Measurements from ENCODE around the gene ERN2.

ERN2 gene

DNA sequence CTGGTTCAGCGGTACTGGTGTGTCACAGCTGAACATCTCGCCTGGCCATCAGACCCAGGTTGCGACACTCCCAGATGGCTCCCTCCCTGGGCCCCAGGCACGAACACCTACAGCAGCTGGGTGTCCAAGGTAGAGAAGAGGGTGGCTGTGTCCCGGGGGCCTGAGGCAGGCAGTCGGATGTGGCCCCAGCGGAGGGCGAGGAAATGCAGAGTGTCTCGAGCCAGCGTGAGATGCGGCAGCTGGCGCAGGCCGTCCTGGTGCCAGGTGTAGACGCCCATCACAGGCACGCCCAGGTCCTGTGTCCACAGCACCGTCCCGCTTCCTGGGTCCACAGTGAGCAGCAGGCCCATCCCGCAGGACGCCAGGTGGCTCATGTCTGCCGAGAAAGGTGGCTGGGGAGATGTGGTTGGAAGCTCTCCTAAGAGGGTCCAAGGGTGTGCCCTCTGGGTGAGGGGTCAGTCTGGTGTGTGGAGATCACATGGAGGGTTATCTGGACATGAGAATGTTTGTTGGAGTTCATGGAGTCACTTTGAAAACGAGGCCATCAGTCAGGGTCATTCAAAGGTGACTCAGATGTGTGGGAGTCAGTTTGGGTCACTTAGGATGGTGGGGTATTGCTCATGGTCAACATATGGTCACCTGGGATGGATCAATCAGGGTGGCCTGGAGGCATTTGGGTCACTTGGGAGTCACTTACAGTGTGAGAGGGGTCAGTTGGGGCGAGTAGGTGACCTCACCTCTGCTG is 8.1 kb downstream of the ERN2 start:
- Mint-ChIP-seq H3K36me3 (ENCODE audit: low read depth) (no peaks in the 10 kb centered on the region), H3K9me3 (peaks cover 15% of the 10 kb centered on the region), H3K27me3 (ENCODE audit: low read depth) (no peaks in the 10 kb centered on the region), H3K27ac (no peak overlapping the region), H3K4me3 (no peak overlapping the region), H3K4me1 (ENCODE audit: low read depth) (no peaks in the 10 kb centered on the region)
- DNase-seq (ENCODE audit: low spot score) = no peak

- Mint-ChIP-seq H3K9me3 (peaks cover 10% of the 10 kb centered on the region), H3K27ac (no peak overlapping the region), H3K4me3 (no peak overlapping the region), H3K36me3 (ENCODE audit: low read depth) (no peaks in the 10 kb centered on the region), H3K27me3 (ENCODE audit: low read depth) (no peaks in the 10 kb centered on the region), H3K4me1 (ENCODE audit: low read depth) (no peaks in the 10 kb centered on the region)
- DNase-seq (ENCODE audit: low spot score) = no peak
Observed at GRCh38 chr16:23702951-23703350, 10.1 kb downstream of the ERN2 start.

- Mint-ChIP-seq H3K4me3 (no peak overlapping the region), H3K4me1 (ENCODE audit: low read depth) (no peaks in the 10 kb centered on the region), H3K27me3 (ENCODE audit: low read depth) (no peaks in the 10 kb centered on the region), H3K27ac (no peak overlapping the region), H3K36me3 (ENCODE audit: low read depth) (no peaks in the 10 kb centered on the region), H3K9me3 (peaks cover 10% of the 10 kb centered on the region)
- DNase-seq (ENCODE audit: low spot score) = no peak
Observed at GRCh38 chr16:23701045-23701444, 12.0 kb downstream of the ERN2 start.

DNA sequence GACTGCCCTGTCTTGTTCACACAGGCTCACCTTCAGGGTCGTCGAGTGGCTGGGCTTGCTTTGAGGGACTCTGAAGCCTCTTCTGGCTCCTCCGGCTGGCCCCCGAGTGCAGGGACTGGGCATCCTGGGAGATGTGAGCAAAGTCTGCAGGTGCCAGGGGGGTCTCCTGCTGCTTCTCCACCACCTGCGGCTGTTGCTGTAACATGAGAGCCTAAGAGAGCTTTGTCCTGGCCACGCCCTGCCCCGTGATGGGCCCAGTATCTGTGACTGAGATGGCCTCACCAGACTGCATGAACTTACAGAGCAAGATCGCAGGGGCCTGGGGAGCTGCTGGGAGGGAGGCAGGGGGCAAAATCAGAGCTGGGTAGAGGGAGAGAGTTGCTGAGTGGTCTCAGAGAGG is 12.5 kb downstream of the ERN2 start:
- Mint-ChIP-seq H3K9me3 (peaks cover 10% of the 10 kb centered on the region), H3K4me1 (ENCODE audit: low read depth) (no peaks in the 10 kb centered on the region), H3K27me3 (ENCODE audit: low read depth) (no peaks in the 10 kb centered on the region), H3K4me3 (no peak overlapping the region), H3K27ac (no peak overlapping the region), H3K36me3 (ENCODE audit: low read depth) (no peaks in the 10 kb centered on the region)
- DNase-seq (ENCODE audit: low spot score) = no peak

- Mint-ChIP-seq H3K4me1 (ENCODE audit: low read depth) (no peaks in the 10 kb centered on the region), H3K36me3 (ENCODE audit: low read depth) (no peaks in the 10 kb centered on the region), H3K27ac (no peak overlapping the region), H3K27me3 (ENCODE audit: low read depth) (no peaks in the 10 kb centered on the region), H3K9me3 (peaks cover 10% of the 10 kb centered on the region), H3K4me3 (no peak overlapping the region)
- DNase-seq (ENCODE audit: low spot score) = no peak
Observed at GRCh38 chr16:23700093-23700492, 12.9 kb downstream of the ERN2 start.

DNA sequence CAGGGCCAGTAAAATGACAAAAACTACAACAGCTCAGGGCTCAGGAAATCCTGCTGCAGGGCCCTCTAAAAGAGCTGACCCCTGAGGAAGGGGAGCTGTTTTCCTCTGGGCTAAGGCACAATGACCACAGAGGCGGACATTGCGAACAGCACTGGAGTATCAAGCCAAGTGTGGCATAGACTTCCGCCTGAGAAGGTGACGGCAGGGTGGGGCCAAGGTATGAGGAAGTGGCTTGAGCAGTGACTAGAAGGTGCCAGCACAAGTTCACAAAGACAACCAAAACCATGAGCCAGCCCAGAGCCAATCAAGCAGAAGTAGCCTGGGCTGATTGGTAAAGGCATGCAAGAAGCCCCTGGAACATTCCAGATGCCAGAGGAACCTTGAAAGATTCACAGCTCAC is 13.9 kb downstream of the ERN2 start:
- DNase-seq (ENCODE audit: low spot score) = no peak
- peaks cover 10% of the 10 kb centered on the region for H3K9me3 Mint-ChIP-seq
- H3K27ac Mint-ChIP-seq = no peak overlapping the region
- H3K4me3 Mint-ChIP-seq = no peak overlapping the region
- H3K36me3 Mint-ChIP-seq (ENCODE audit: low read depth) = no peaks in the 10 kb centered on the region
- H3K4me1 Mint-ChIP-seq (ENCODE audit: low read depth) = peaks cover 5% of the 10 kb centered on the region
- H3K27me3 Mint-ChIP-seq (ENCODE audit: low read depth) = no peaks in the 10 kb centered on the region

- no peaks in the 10 kb centered on the region for H3K9me3 Mint-ChIP-seq
- no peak overlapping the region for H3K4me3 Mint-ChIP-seq
- H3K36me3 Mint-ChIP-seq (ENCODE audit: low read depth) = peaks cover 10% of the 10 kb centered on the region
- DNase-seq (ENCODE audit: low spot score) = no peak
- H3K27ac Mint-ChIP-seq = no peak overlapping the region
- H3K4me1 Mint-ChIP-seq (ENCODE audit: low read depth) = peaks cover 5% of the 10 kb centered on the region
- no peaks in the 10 kb centered on the region for H3K27me3 Mint-ChIP-seq (ENCODE audit: low read depth)
Observed at GRCh38 chr16:23695756-23696155, 17.3 kb downstream of the ERN2 start.

GRCh38 chr16:23694644-23695373 is 18.2 kb downstream of the ERN2 start:
- H3K27me3 Mint-ChIP-seq (ENCODE audit: low read depth) = no peaks in the 10 kb centered on the region
- no peak for DNase-seq (ENCODE audit: low spot score)
- peaks cover 12% of the 10 kb centered on the region for H3K36me3 Mint-ChIP-seq (ENCODE audit: low read depth)
- H3K4me1 Mint-ChIP-seq (ENCODE audit: low read depth) = peaks cover 5% of the 10 kb centered on the region
- H3K27ac Mint-ChIP-seq = no peak overlapping the region
- no peaks in the 10 kb centered on the region for H3K9me3 Mint-ChIP-seq
- no peak overlapping the region for H3K4me3 Mint-ChIP-seq

- Mint-ChIP-seq H3K9me3 (no peaks in the 10 kb centered on the region), H3K36me3 (ENCODE audit: low read depth) (peaks cover 18% of the 10 kb centered on the region), H3K4me3 (no peak overlapping the region), H3K27ac (no peak overlapping the region), H3K27me3 (ENCODE audit: low read depth) (no peaks in the 10 kb centered on the region), H3K4me1 (ENCODE audit: low read depth) (peaks cover 5% of the 10 kb centered on the region)
- no peak for DNase-seq (ENCODE audit: low spot score)
Observed at GRCh38 chr16:23694265-23694643, 18.8 kb downstream of the ERN2 start.

DNA sequence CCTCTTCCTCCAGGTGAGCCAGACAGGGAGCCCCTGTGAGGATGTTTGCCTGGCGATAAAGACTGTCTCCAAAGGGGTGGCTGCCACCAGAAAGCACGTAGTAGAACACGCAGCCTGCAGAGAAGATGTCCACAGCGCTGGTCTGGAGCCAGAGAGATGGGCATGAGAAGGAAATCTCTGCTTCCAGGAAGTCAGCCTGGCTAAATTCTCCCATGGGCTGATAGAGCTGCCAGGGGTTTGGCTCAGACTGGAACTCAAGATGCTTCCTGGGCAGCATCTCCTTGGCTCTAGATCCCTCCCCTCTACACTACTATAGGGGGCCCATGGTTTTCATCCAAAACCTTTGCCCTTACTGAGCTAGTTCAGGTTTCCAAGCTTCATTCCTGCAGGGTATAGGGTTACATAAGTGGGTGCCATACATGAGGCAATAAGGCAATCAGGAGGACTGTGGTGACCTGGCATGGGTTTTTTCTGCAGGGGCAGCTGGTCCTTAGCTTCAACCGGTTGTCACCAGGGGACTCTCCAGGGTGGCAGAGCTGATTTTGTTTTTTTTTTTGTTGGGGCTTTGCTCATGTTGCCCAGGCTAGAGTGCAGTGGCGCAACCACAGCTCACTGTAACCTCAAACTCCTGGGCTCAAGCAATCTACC is 20.7 kb downstream of the ERN2 start:
- no peak for DNase-seq (ENCODE audit: low spot score)
- peaks cover 5% of the 10 kb centered on the region for H3K4me1 Mint-ChIP-seq (ENCODE audit: low read depth)
- H3K9me3 Mint-ChIP-seq = no peaks in the 10 kb centered on the region
- H3K27me3 Mint-ChIP-seq (ENCODE audit: low read depth) = no peaks in the 10 kb centered on the region
- H3K27ac Mint-ChIP-seq = no peak overlapping the region
- peaks cover 34% of the 10 kb centered on the region for H3K36me3 Mint-ChIP-seq (ENCODE audit: low read depth)
- H3K4me3 Mint-ChIP-seq = no peak overlapping the region

DNA sequence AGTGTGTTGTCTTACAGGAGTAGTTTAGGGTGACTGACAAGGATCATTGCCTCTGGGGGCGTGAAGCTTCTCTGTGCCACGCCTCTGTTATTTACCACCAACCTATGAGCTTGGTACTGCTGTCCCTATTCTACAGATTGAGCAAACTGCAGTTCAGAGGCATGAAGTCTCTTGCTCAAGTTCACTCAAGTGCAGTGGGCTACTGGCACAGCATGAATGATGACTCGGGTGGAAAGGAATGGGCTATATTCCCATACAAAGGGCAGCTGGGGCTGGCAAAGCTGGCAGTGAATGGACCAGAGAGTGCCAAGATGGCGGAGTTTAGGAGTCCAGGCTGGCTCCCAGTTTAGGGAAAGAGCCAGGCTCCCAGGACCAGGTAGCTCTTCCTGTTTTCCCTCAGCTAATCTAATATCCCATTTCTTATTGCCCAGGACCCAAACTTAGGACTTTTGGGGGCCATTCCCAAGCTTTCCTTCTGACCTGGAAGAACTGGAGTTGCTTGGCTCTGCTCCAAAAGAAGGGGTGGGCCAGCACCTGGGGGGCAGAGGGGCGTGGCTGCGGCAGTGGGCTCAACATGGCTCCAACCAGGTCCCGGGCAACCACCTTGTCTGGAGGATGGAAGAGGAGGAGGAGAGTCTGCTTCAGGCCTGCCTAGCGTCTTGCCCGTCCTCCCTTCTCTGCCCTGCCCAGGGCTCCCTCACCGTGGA is 21.4 kb downstream of the ERN2 start:
- Mint-ChIP-seq H3K9me3 (no peaks in the 10 kb centered on the region), H3K27me3 (ENCODE audit: low read depth) (no peaks in the 10 kb centered on the region), H3K36me3 (ENCODE audit: low read depth) (peaks cover 41% of the 10 kb centered on the region), H3K4me1 (ENCODE audit: low read depth) (peaks cover 5% of the 10 kb centered on the region), H3K4me3 (no peak overlapping the region), H3K27ac (no peak overlapping the region)
- DNase-seq (ENCODE audit: low spot score) = no peak

DNA sequence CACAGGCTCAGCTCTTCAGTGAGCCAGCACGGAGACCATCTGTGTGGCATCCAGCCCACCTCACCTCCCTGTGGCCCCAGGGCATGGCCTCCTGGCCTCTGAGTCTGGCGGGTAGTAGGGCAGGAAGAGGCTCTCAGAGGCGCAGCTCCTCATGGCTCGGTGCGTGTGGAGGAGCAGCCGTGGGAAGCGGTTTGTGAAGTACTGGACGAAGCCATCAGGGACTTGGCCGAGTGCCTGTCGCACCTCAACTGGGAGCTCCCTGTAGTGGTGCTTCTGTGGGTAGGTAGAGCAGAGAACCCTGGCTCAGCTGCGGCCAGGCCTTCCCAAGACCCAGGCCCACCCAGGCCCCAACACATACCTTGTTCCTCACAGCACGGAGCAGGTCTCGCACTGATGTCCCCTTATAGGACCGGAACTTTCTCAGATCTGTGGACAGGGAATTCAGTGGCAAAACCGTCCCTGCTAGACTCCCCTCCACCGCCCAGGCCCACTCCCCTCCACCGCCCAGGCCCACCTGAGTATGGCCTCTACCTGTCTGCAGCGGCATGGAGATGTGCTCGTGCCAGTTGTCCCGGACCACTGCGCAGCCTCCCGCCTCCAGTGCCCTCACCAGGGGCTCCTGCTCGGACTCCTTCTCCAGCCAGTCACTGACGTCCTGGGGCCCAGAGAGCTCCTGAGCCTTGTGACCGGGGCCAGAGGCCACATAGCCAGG is 22.1 kb downstream of the ERN2 start:
- H3K36me3 Mint-ChIP-seq (ENCODE audit: low read depth) = peaks cover 44% of the 10 kb centered on the region
- H3K27me3 Mint-ChIP-seq (ENCODE audit: low read depth) = no peaks in the 10 kb centered on the region
- no peak overlapping the region for H3K4me3 Mint-ChIP-seq
- no peak for DNase-seq (ENCODE audit: low spot score)
- no peaks in the 10 kb centered on the region for H3K9me3 Mint-ChIP-seq
- H3K27ac Mint-ChIP-seq = no peak overlapping the region
- peaks cover 5% of the 10 kb centered on the region for H3K4me1 Mint-ChIP-seq (ENCODE audit: low read depth)

- DNase-seq (ENCODE audit: low spot score) = no peak
- peaks cover 3% of the 10 kb centered on the region for H3K4me1 Mint-ChIP-seq (ENCODE audit: low read depth)
- no peaks in the 10 kb centered on the region for H3K27me3 Mint-ChIP-seq (ENCODE audit: low read depth)
- H3K27ac Mint-ChIP-seq = no peak overlapping the region
- peaks cover 50% of the 10 kb centered on the region for H3K36me3 Mint-ChIP-seq (ENCODE audit: low read depth)
- no peaks in the 10 kb centered on the region for H3K9me3 Mint-ChIP-seq
- no peak overlapping the region for H3K4me3 Mint-ChIP-seq
Observed at GRCh38 chr16:23689442-23690187, 23.4 kb downstream of the ERN2 start.

Measured in T-helper 2 cell treated with Interferon-gamma antibody and Interleukin-4, amounts not matched to agents 5 μg/mL and 100 μg/mL, for 36 hours (primary cell).